Uterus (tissue), 2 donors: ENCODE data around the gene IQSEC3.
"Not testable (repeated sequence)": the region's sequence is repeated elsewhere in the genome, so short reads cannot be mapped to it uniquely, and the experiment has no call there.

Experiments used
- CTCF ChIP-seq, 4 experiments: fragments of 200-600 bp in 2 of 4; fragments of 450-650 bp in 2 of 4; sonication (generic) in 2 of 4; IDR thresholded peaks; one replicate each; pipeline ENCODE4 v1.5.1; 2016 to 2019; ENCODE audit warnings: antibody characterized with exemption in 4 of 4, mild to moderate bottlenecking in 2 of 4, moderate library complexity in 1 of 4
- POLR2A ChIP-seq, 2 donors: fragments of 450-650 bp; IDR thresholded peaks; one replicate each; pipeline ENCODE4 v1.6.1; 2016; ENCODE audit warnings: antibody characterized with exemption in 2 of 2, mild to moderate bottlenecking in 1 of 2, moderate library complexity in 1 of 2

GRCh38 chr12:76102-76501 lies 9.5 kb downstream of the IQSEC3 start:
- TF ChIP-seq POLR2A, CTCF (IDR thresholded peaks at IDR 0.05): not testable (repeated sequence)
